T-cell (primary cell): Measurements from ENCODE around the gene PROSER3. TPM values are rescaled to one million over a fixed set of nuclear protein-coding genes. Genes with fewer than 3 reads are reported as not detected.
A peak's percentile ranks its signal among the peaks of the same experiment; 100 is the strongest.

Experiments
- ATAC-seq, 4 experiments: fragments of 200-7000 bp in 3 of 4; fragments of 150-1000 bp in 1 of 4; cut with Tn5 transposase; replicated peaks in 1 of 4; 1 replicate in 3 of 4; 2 replicates in 1 of 4; pipeline ENCODE4 v1.10.0; 2021; ENCODE audit warnings: moderate library complexity in 3 of 4, mild to moderate bottlenecking in 2 of 4, moderate number of reproducible peaks in 1 of 4
- CTCF ChIA-PET, 2 donors: fragments of 300-600 bp; sonication (Branson Sonifier 250); formaldehyde crosslinking; loops; one replicate each; lab custom pipeline; 2022; ENCODE audit warnings: antibody characterized with exemption in 2 of 2; lab: Charles Lee
- POLR2A ChIA-PET, 2 donors: fragments of 300-600 bp; sonication (Branson Sonifier 250); formaldehyde crosslinking; loops; one replicate each; lab custom pipeline; 2022; ENCODE audit warnings: antibody characterized with exemption in 2 of 2; lab: Charles Lee
- DNase-seq, 35 experiments: peaks; one replicate each; pipeline versions ENCODE4 v3.0.0 to v3.0.0-alpha.2; 2013 to 2023
- H3K27ac ChIP-seq: one replicate; pipeline ENCODE4 v1.5.1; 2013; ENCODE audit warnings: low read length
- H3K27me3 ChIP-seq, 2 experiments: replicated peaks in 1 of 2; 1 replicate in 1 of 2; 2 replicates in 1 of 2; pipeline versions ENCODE4 v1.6.1 to v1.7.0; 2013; ENCODE audit warnings: low read length in 1 of 2, mixed read lengths in 1 of 2; ENCODE audit not compliant: control insufficient read depth in 2 of 2, insufficient read depth in 2 of 2; ENCODE audit errors: extremely low read depth in 1 of 2
- H3K36me3 ChIP-seq, 2 donors: 1 replicate in 1 of 2; 2 replicates in 1 of 2; pipeline versions ENCODE4 v1.6.1 to v1.7.0; 2013; ENCODE audit warnings: low read length in 1 of 2; ENCODE audit not compliant: control insufficient read depth in 2 of 2, insufficient read depth in 1 of 2; ENCODE audit errors: extremely low read depth in 1 of 2
- H3K4me1 ChIP-seq, 2 experiments: 1 replicate in 1 of 2; 2 replicates in 1 of 2; pipeline versions ENCODE4 v1.6.1 to v1.7.0; 2013; ENCODE audit warnings: low read length in 2 of 2, mixed read lengths in 1 of 2; ENCODE audit not compliant: insufficient read depth in 2 of 2, control insufficient read depth in 1 of 2; ENCODE audit errors: extremely low read depth in 1 of 2
- H3K4me3 ChIP-seq, 2 donors: 1 replicate in 1 of 2; 2 replicates in 1 of 2; pipeline versions ENCODE4 v1.5.1 to v1.7.0; 2013; ENCODE audit warnings: mild to moderate bottlenecking in 2 of 2, low read length in 1 of 2, moderate library complexity in 1 of 2; ENCODE audit not compliant: control insufficient read depth in 1 of 2; ENCODE audit errors: extremely low read depth in 1 of 2
- H3K9me3 ChIP-seq: 2 replicates; pipeline ENCODE4 v1.7.0; 2013
- H3K27ac Mint-ChIP-seq, 2 donors: one replicate each; pipeline ENCODE4 v1.8.0; 2020 to 2021; ENCODE audit warnings: mild to moderate bottlenecking in 2 of 2, mixed read lengths in 2 of 2
- H3K27me3 Mint-ChIP-seq, 2 donors: one replicate each; pipeline ENCODE4 v1.8.0; 2021 to 2022; ENCODE audit warnings: mixed read lengths in 2 of 2
- H3K36me3 Mint-ChIP-seq: one replicate; pipeline ENCODE4 v1.8.0; 2021; ENCODE audit warnings: mixed read lengths
- H3K4me1 Mint-ChIP-seq, 3 donors: one replicate each; pipeline ENCODE4 v1.8.0; 2020 to 2022; ENCODE audit warnings: mixed read lengths in 3 of 3, mild to moderate bottlenecking in 1 of 3
- H3K4me3 Mint-ChIP-seq, 3 donors: one replicate each; pipeline ENCODE4 v1.8.0; 2020 to 2022; ENCODE audit warnings: mild to moderate bottlenecking in 3 of 3, mixed read lengths in 3 of 3, moderate library complexity in 3 of 3
- H3K9me3 Mint-ChIP-seq, 3 donors: one replicate each; pipeline ENCODE4 v1.8.0; 2020 to 2022; ENCODE audit warnings: mixed read lengths in 3 of 3
- WGBS: methylation state at CpG from one replicate; pipeline ENCODE4 v1.1.5; 2013; ENCODE audit warnings: missing lambda C conversion rate; ENCODE audit not compliant: insufficient coverage; 5-methylcytosine and 5-hydroxymethylcytosine counted together
- total RNA-seq, 35 experiments: library from RNA in 6 of 35; stranded (reverse) in 6 of 35; fragments of 120-200 nt in 1 of 35; gene quantifications; one replicate each; pipeline versions ENCODE4 v1.2.1 to v1.2.4 and lab custom pipeline; 2013 to 2026

PROSER3 gene
- total RNA-seq, 5 donors from 2014 or later (not counting 1 experiment from before 2014, with no cell fraction given) = 31.3 to 52.1 (median 47.8) TPM

GRCh38 chr19:35777961-35778360 is 20.0 kb downstream of the PROSER3 start:
- CTCF ChIA-PET = no interaction called here

GRCh38 chr19:35779033-35779432 is 21.1 kb downstream of the PROSER3 start:
- Histone ChIP-seq H3K4me1 (peaks cover 4 to 19% of the 10 kb centered on the region in 2 experiments), H3K36me3 (peaks cover 0 to 3% of the 10 kb centered on the region in 2 donors), H3K27ac (no peak overlapping the region), H3K27me3 (no peaks in the 10 kb centered on the region), H3K9me3 (no peaks in the 10 kb centered on the region), H3K4me3 (no peak overlapping the region)
- Mint-ChIP-seq H3K4me3 (no peak overlapping the region), H3K27me3 (no peaks in the 10 kb centered on the region), H3K36me3 (peaks cover 10% of the 10 kb centered on the region), H3K4me1 (peaks cover 6 to 20% (median 20%) of the 10 kb centered on the region in 3 donors), H3K9me3 (no peaks in the 10 kb centered on the region), H3K27ac (no peak overlapping the region)
- POLR2A ChIA-PET = no interaction called here
- 83% methylated on average over 8 of the region's 8 CpGs for WGBS
- ATAC-seq (no peak), DNase-seq (no peak)
- CTCF ChIA-PET = no interaction called here

More at GRCh38 chr19:35777961-35778360, 20.0 kb downstream of the PROSER3 start:
- Histone ChIP-seq H3K9me3 (no peaks in the 10 kb centered on the region), H3K27me3 (no peaks in the 10 kb centered on the region), H3K4me3 (no peak overlapping the region), H3K27ac (no peak overlapping the region), H3K36me3 (peaks cover 0 to 3% of the 10 kb centered on the region in 2 donors), H3K4me1 (peaks cover 4 to 19% of the 10 kb centered on the region in 2 experiments)
- peak overlapping the region in 2 of 3 donors; percentile 8 to 43 for H3K4me3 Mint-ChIP-seq
- ATAC-seq = no peak
- no peak for DNase-seq
- WGBS = 83% methylated on average over 7 of the region's 7 CpGs
- H3K36me3 Mint-ChIP-seq = peaks cover 10% of the 10 kb centered on the region
- peaks cover 6 to 20% (median 20%) of the 10 kb centered on the region in 3 donors for H3K4me1 Mint-ChIP-seq
- H3K27ac Mint-ChIP-seq = no peak overlapping the region
- no peaks in the 10 kb centered on the region for H3K27me3 Mint-ChIP-seq
- POLR2A ChIA-PET = interaction anchor here in 1 of 2 donors (0.6 kb wide), 1 partner anchor 15 kb away, joined by 4 read pairs; no protein-coding TSS in a partner anchor
- H3K9me3 Mint-ChIP-seq = no peaks in the 10 kb centered on the region

- WGBS = 98% methylated on average over 6 of the region's 16 CpGs
- CTCF ChIA-PET = no interaction called here
- ATAC-seq = no peak
These were observed 22.1 kb downstream of the PROSER3 start for GRCh38 chr19:35780058-35780457.

GRCh38 chr19:35780717-35781116 is 22.7 kb downstream of the PROSER3 start:
- WGBS = 98% methylated on average over 17 of the region's 20 CpGs
- Mint-ChIP-seq H3K9me3 (no peaks in the 10 kb centered on the region), H3K27me3 (no peaks in the 10 kb centered on the region), H3K36me3 (peaks cover 12% of the 10 kb centered on the region), H3K4me3 (no peak overlapping the region), H3K4me1 (peaks cover 2 to 10% (median 10%) of the 10 kb centered on the region in 3 donors), H3K27ac (no peak overlapping the region)
- ChIA-PET POLR2A (interaction anchor here in 1 of 2 donors (0.7 kb wide), 1 partner anchor 144 kb away, joined by 3 read pairs; no protein-coding TSS in a partner anchor), CTCF (no interaction called here)
- ATAC-seq (no peak), DNase-seq (no peak)
- no peaks in the 10 kb centered on the region for H3K27me3 ChIP-seq
- H3K4me1 ChIP-seq = peaks cover 1 to 11% of the 10 kb centered on the region in 2 experiments
- H3K36me3 ChIP-seq = peaks cover 0 to 10% of the 10 kb centered on the region in 2 donors
- H3K27ac ChIP-seq = no peak overlapping the region
- no peaks in the 10 kb centered on the region for H3K9me3 ChIP-seq
- H3K4me3 ChIP-seq = no peak overlapping the region

More at GRCh38 chr19:35780058-35780457, 22.1 kb downstream of the PROSER3 start:
- DNase-seq = no peak
- no peak overlapping the region for H3K4me3 Mint-ChIP-seq
- Histone ChIP-seq H3K27me3 (no peaks in the 10 kb centered on the region), H3K4me3 (no peak overlapping the region), H3K4me1 (peaks cover 2 to 13% of the 10 kb centered on the region in 2 experiments), H3K9me3 (no peaks in the 10 kb centered on the region), H3K36me3 (peaks cover 0 to 5% of the 10 kb centered on the region in 2 donors), H3K27ac (no peak overlapping the region)
- H3K4me1 Mint-ChIP-seq = peaks cover 4 to 12% (median 11%) of the 10 kb centered on the region in 3 donors
- H3K36me3 Mint-ChIP-seq = peaks cover 10% of the 10 kb centered on the region
- no peaks in the 10 kb centered on the region for H3K9me3 Mint-ChIP-seq
- H3K27me3 Mint-ChIP-seq = no peaks in the 10 kb centered on the region
- POLR2A ChIA-PET = interaction anchor here in 1 of 2 donors (0.7 kb wide), 1 partner anchor 145 kb away, joined by 3 read pairs; no protein-coding TSS in a partner anchor
- no peak overlapping the region for H3K27ac Mint-ChIP-seq

- ATAC-seq (no peak), DNase-seq (no peak)
- 95% methylated on average over 7 of the region's 9 CpGs for WGBS
- no peaks in the 10 kb centered on the region for H3K27me3 ChIP-seq
- no peaks in the 10 kb centered on the region for H3K9me3 ChIP-seq
- Mint-ChIP-seq H3K4me1 (peaks cover 0 to 5% (median 3%) of the 10 kb centered on the region in 3 donors), H3K36me3 (peaks cover 13% of the 10 kb centered on the region), H3K4me3 (no peak overlapping the region), H3K27me3 (no peaks in the 10 kb centered on the region), H3K9me3 (no peaks in the 10 kb centered on the region), H3K27ac (no peak overlapping the region)
- peaks cover 0 to 2% of the 10 kb centered on the region in 2 experiments for H3K4me1 ChIP-seq
- H3K27ac ChIP-seq = no peak overlapping the region
- POLR2A ChIA-PET = no interaction called here
- CTCF ChIA-PET = no interaction called here
- H3K36me3 ChIP-seq = peaks cover 0 to 14% of the 10 kb centered on the region in 2 donors
- H3K4me3 ChIP-seq = no peak overlapping the region
These were observed 23.7 kb downstream of the PROSER3 start for GRCh38 chr19:35781650-35782049.

- Mint-ChIP-seq H3K4me3 (no peak overlapping the region), H3K4me1 (no peaks in the 10 kb centered on the region), H3K27me3 (no peaks in the 10 kb centered on the region), H3K9me3 (no peaks in the 10 kb centered on the region), H3K36me3 (peaks cover 13% of the 10 kb centered on the region), H3K27ac (no peak overlapping the region)
- Histone ChIP-seq H3K4me3 (no peak overlapping the region), H3K4me1 (no peaks in the 10 kb centered on the region), H3K27me3 (no peaks in the 10 kb centered on the region), H3K9me3 (no peaks in the 10 kb centered on the region), H3K27ac (no peak overlapping the region), H3K36me3 (peaks cover 0 to 14% of the 10 kb centered on the region in 2 donors)
- ChIA-PET POLR2A (no interaction called here), CTCF (no interaction called here)
- DNase-seq (no peak), ATAC-seq (no peak)
- WGBS = 98% methylated on average over 7 of the region's 12 CpGs
These were observed 24.6 kb downstream of the PROSER3 start for GRCh38 chr19:35782589-35782988.
